GM12875 (cell line): ENCODE results near the gene SH3D19.
"Not testable (repeated sequence)": the region's sequence is repeated elsewhere in the genome, so short reads cannot be mapped to it uniquely, and the experiment has no call there.

Experiments used
- H3K4me3 ChIP-seq: one replicate; pipeline ENCODE4 v1.5.1; 2011; ENCODE audit warnings: low read depth, low read length, control low read depth
- TF ChIP-seq, protein P1 (sequence below): IDR thresholded peaks from 2 replicates; pipeline ENCODE4 v1.5.1; 2011; ENCODE audit warnings: low read depth, mild to moderate bottlenecking, control low read depth, inconsistent platforms, low read length, moderate library complexity, borderline replicate concordance; ENCODE audit not compliant: insufficient read depth

The SH3D19 gene

DNA sequence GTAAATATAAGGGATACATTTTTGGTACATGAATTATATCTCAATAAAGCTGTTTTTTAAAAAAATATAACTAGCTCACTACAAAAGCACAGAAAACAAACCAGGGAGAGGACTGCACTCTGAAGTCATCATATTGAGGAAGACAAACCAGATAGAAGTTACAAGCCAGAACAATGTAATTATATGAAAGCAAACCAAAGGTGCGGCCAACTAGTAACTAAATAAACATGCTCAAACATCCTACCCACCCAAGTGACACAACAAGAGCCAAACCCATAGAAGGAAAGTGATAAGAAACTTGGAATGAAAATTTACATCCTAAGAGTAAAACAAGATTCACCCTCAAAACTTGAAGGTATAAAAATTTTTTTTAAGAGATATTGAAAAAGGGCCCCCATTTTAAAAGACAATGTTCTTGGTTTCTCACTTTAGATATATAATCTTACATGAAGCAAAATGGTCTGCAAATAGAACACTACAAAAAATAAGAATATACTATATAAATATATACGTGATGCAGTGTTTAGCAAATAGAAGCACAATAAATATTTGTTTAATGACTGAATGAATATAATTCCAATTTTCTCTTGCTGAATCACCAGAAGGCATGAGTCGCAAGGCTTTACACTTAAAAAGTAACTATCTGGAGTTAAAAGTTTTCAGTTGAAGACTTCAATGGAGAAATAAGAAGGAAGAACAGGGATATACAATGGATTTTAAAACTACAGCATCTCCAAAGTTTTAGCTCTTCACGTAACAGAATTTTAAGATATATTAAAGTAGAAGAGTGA is 4.0 kb upstream of the SH3D19 start:
- TF ChIP-seq, protein P1, sequence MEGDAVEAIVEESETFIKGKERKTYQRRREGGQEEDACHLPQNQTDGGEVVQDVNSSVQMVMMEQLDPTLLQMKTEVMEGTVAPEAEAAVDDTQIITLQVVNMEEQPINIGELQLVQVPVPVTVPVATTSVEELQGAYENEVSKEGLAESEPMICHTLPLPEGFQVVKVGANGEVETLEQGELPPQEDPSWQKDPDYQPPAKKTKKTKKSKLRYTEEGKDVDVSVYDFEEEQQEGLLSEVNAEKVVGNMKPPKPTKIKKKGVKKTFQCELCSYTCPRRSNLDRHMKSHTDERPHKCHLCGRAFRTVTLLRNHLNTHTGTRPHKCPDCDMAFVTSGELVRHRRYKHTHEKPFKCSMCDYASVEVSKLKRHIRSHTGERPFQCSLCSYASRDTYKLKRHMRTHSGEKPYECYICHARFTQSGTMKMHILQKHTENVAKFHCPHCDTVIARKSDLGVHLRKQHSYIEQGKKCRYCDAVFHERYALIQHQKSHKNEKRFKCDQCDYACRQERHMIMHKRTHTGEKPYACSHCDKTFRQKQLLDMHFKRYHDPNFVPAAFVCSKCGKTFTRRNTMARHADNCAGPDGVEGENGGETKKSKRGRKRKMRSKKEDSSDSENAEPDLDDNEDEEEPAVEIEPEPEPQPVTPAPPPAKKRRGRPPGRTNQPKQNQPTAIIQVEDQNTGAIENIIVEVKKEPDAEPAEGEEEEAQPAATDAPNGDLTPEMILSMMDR, result no peak

DNA sequence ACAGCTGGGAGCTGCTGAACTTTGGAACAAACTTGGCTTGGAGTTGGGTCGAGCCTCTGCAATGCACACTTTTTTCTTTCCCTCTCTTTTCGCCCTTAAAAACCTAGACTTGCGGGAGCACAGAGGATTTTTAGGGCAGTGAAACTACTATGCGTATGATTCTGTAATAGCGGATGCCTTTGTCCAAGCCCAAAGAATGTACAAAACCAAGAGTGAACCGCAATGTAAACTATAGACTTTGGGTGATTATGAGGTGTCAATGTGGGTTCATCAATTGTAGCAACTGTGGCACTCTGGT is 493 bp upstream of the SH3D19 start:
- no peak overlapping the region for H3K4me3 ChIP-seq
- TF ChIP-seq, protein P1, result no peak

More for the DNA sequence above, 4.0 kb upstream of the SH3D19 start:
- H3K4me3 ChIP-seq, result no peak overlapping the region

DNA sequence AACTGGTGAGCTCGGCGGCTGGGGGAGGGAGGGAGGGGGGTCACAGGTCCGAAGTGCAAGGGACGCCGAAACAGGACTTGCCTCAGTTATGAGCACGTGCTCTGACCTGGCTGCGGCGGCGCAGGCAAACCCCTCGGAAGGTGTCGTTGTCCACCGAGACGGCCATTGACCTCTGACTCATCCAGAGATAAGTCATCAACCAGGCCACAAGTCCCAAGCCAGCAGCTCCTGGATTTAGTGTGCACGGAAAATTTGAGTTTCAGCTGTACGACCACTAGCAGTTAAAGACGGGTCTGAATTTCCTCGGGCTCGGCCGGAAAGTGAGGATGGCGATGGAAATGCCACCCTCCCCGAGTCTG is 674 bp downstream of the SH3D19 start:
- H3K4me3 ChIP-seq, result no peak overlapping the region
- TF ChIP-seq, protein P1, result no peak

DNA sequence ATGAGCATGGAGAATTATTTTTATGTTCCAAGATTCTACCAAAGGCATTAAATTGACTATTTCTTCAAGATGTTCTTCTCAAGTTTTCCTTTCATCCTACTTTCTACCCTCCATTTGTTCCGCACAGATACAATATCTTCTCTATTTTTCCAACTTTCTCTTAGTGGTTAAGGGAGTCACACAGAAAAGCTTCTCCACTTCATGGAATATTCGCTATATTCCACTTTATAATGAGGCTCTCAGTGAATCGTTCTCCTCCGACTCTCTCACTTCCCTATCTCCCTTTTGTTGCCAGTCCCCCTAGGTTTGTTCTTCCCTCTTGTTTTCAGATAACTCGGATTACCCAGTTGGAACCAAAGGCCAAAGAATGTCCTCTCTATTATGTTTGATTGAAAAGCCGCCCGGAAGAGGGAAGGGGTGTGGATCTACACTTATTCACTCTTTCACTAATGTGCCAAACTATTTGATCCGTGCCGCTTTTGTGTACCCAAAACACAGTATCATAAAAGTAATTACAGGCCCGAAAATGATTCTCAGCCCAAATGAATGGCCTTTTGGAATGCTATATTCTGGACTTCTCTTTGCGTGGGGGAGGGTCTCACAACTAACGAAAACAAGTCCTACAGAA is 1.2 kb downstream of the SH3D19 start:
- H3K4me3 ChIP-seq, result no peak overlapping the region
- TF ChIP-seq, protein P1, result no peak

DNA sequence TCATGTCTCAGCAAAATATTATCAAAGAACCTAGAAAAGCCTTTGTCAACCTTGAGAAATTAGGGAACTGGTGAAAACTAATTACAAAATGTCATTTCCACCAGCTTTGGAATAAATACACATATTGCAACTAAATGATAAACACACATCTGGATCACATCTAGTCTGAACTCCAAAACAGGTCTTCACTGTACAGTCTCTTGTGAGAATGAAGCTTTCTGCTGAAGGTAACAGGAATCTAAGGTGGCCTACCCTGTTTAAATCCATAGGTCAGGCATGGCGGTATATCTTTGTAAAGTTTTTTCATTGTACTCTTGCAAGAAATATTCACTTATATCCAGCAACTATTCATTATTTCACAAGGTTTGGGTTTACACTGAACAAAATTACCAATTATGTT is 1.7 kb downstream of the SH3D19 start:
- no peak overlapping the region for H3K4me3 ChIP-seq

DNA sequence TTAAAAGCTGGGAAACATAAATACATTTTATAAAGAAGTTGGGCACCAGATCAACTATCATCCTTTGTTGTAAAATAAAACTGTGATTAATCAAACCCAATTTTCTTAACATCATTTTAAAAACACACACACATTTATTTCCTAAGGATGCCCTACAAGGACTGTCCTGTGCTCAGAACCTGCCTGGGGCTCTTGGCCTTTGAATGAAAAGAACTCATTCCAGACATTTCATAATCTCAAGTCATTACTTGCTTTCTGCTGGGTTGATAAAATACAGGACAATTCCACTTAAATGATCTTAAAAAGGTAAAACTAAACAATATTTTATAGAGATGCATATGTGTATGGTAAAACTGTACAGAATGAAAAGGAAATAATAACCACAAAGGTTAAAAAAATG is 2.8 kb downstream of the SH3D19 start:
- TF ChIP-seq, protein P1, result no peak
- H3K4me3 ChIP-seq, result no peak overlapping the region

More for the DNA sequence above, 1.7 kb downstream of the SH3D19 start:
- TF ChIP-seq, protein P1, result no peak

DNA sequence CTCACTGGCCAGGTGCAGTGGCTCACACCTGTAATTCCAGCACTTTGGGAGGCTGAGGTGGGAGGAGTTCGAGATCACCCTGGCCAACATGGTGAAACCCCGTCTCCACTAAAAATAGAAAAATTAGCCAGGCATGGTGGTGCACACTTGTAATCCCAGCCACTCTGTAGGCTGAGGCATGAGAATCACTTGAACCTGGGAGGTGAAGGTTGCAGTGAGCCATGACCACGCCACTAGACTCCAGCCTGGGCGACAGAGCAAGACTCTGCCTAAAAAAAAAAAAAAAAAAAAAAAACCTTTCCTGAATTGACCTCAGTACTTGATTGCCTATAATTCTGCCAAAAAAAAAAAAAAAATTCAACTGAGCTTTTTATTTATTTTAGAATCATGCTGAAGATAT is 3.2 kb downstream of the SH3D19 start:
- H3K4me3 ChIP-seq, result not testable (repeated sequence)
